HG02642 (cell line): ENCODE measurements around the gene RSAD2.

Experiments used
- ATAC-seq: cut with Tn5 transposase; IDR thresholded peaks from one replicate; pipeline ENCODE4 v1.9.1; 2021; ENCODE audit warnings: mild to moderate bottlenecking; ENCODE audit not compliant: unreplicated experiment, poor library complexity

The RSAD2 gene

DNA sequence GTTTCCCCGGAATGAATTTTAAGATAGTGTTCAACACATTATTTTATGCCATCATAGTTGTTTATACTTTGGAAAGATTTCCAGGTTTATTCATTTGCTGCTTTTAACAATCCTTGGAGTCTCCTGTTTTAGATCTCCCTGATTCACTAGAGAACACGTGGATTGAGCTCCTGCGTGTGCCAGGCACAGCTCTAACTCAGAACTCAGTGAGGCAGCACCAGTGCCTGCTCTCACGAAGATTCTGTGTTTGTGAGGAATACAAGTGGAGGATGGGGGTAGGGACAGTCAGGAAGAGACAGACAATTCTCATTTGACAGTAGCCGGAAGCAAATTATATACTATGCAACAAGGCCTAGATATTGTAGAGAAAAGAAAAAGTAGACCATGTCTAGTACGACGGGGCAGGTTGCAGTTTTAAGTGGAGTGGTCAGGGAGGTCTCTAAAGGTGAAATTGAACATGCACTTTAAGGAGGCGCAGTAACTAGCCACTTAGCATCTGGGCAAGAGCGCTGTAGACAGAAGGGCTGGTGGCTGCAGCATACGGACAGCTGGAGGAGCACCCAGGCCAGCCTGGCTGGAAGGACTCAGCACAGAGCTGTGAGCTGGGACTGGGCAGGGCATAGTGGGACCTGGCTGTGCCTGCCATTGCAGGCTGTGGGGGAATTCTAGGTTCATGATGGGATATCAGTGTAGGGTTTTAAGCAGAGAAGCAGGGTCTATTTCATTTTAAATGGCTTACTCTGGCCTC, 63.9 kb downstream of the RSAD2 start:
- ATAC-seq = no peak

GRCh38 chr2:6942848-6943247, 65.3 kb downstream of the RSAD2 start:
- ATAC-seq = no peak

GRCh38 chr2:6943523-6943922, 65.9 kb downstream of the RSAD2 start:
- no peak for ATAC-seq

GRCh38 chr2:6943971-6944370, 66.4 kb downstream of the RSAD2 start:
- ATAC-seq = no peak

DNA sequence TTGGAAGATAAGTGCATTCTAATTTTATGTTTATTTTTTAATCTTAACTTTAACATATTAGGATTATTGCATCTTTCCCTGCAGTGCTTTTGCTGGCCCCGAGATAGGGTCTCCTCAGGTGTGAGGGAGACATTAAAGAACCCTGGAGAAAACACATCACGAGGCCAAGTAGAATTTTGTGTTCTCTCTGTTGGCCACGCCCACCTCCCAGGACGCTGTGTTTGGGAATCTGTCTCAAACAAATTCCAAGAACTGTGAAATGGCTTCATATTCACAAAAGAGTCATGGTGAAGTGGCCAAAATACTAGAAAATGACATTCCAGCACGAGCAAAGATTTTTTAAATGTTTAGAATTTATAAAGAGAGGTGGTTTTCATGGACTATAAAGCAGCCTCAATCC, 67.0 kb downstream of the RSAD2 start:
- ATAC-seq = no peak

DNA sequence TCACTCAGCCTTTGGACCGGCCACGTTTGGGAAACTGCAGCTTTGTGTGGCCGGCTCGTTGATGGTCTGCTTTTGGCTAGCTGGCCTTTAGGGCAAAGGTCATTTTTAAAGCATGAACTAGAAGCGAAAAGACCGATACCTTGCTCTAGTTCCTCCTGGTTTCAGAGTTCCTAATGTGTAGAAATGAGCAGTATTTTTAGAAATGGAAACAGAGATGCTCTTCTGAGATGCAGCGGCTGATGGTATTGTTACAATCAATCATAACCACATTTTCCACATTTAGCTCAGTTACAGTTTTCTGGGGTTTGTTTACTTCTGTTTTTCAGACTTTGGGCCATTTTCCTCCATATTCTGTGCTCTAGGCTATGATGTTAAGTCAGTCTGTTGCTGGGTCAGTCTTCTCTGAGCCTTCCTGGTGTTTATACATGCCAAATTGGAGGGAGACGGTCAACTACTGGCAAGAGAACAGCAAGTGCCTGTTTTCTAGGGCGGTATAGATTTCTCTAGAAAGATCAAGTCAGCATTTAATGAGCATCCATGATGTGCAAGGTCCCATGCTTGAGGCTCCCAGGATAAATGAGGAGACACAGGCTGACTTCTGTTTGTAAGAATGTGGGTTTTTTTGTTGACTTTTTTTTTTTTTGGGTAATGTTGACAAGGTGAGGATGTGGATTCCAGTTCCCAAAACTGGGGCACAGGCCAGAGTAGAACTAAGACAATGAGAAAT, 67.7 kb downstream of the RSAD2 start:
- peak; percentile 86 for ATAC-seq

DNA sequence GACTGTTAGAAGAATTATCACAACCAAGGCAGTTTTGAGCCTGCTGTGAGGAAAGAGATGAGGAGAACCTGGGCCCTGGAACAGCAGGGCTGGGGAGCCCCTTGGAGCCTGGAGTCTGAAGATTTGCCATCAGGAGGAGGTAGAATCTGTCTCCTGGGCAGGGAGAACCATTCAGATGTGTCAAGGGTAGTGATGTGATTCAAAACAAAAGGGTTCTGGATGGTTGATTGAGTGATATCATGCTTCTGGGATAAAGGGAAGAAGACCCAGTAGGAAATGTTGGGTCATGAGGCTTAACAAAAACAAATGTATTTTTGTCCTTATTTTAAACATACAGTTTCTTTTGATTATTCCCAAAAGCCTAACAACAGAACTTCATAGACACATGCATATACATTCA, 68.2 kb downstream of the RSAD2 start:
- peak; percentile 6 for ATAC-seq

DNA sequence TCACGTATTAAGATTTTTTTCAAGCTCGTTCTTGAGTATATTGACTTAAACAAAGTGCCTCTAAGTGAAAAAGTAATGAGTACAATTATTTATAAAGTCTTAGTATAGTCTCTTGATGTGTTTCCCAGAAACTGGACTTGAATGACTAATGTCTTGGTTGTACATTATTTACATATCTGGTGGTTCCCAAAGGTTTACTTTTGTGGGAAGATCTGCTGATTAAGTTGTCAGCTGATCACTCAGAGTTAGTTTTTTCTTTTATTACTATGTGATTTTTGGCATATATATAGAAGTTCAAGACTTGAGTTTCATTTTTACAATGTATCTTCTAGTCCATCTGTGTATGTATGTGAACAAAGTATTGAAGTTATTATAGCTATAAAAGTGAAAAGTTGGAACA, 69.1 kb downstream of the RSAD2 start:
- ATAC-seq = no peak
